ENCODE data around the gene WNT5A. TPM values are rescaled to one million over a fixed set of nuclear protein-coding genes. Genes with fewer than 3 reads are reported as not detected.

The WNT5A gene
- total and polyA plus RNA-seq, 2 of the 4 experiments (the other 2 are of a cell fraction): 224 to 231 TPM

DNA sequence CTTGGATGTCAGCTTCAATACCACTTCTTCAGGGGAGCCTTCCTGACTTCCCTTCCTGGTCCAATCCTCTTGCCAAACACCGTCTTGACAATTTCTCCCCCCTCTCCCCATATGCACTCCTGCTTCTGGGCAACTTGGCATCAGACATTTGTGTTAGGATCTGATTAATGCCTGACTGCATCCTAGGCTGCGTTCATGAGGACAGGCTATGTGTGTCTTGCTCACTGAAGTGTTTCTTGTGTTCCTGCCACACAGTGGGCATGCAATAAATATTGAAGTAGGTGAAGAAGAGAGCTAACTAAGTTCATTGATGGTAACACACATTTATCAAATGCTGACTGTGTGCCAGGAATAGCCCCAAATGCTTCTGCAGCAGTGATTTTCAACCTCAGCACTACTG lies 36.4 kb upstream of the WNT5A start:
- Histone ChIP-seq H2BK20ac (ENCODE audit: low read depth, low read length) (no peak overlapping the region), H3K23ac (ENCODE audit: low read depth, low read length) (no peak overlapping the region; the same call in 1 of the 2 replicates), H4K5ac (ENCODE audit: low read depth, low read length) (no peak overlapping the region), H3K4ac (ENCODE audit: low read depth, low read length) (no peak overlapping the region), H3K36me3 (ENCODE audit: control insufficient read depth, insufficient read depth, low read length) (no peaks in the 10 kb centered on the region), H3K4me3 (ENCODE audit: insufficient read depth, low read depth, low read length) (no peak overlapping the region), H4K91ac (ENCODE audit: insufficient read depth, low read depth, low read length) (0 out of 2 replicates have a peak overlapping the region, but pooled peaks have one; percentile 8), H2AFZ (replicated peaks; ENCODE audit: low read length, poor library complexity) (no peak overlapping the region), H3K27me3 (ENCODE audit: control insufficient read depth, insufficient read depth, low read length) (peaks cover 5% of the 10 kb centered on the region; the same call in 1 of the 2 replicates), H4K20me1 (ENCODE audit: insufficient read depth, low read length) (no peaks in the 10 kb centered on the region), H4K8ac (ENCODE audit: low read depth in 2 of 2, low read length in 2 of 2) (no peak overlapping the region), H3K56ac (ENCODE audit: extremely low read depth, insufficient read depth, low read length) (no peak overlapping the region), H3K18ac (ENCODE audit: low read depth, low read length) (no peak overlapping the region), H3K9ac (ENCODE audit: low read depth, low read length) (no peak overlapping the region), H2AK5ac (ENCODE audit: low read depth, low read length) (0 out of 2 replicates have a peak overlapping the region, but pooled peaks have one; percentile 44), H3K9me3 (ENCODE audit: control insufficient read depth, insufficient read depth, low read length) (no peaks in the 10 kb centered on the region), H2BK5ac (ENCODE audit: low read depth, low read length, poor library complexity, severe bottlenecking) (no peak overlapping the region), H2BK15ac (ENCODE audit: low read depth, low read length) (no peak overlapping the region), H3K4me2 (ENCODE audit: low read depth, low read length) (no peak overlapping the region), H2AK9ac (replicated peaks; ENCODE audit: low read depth, low read length, poor library complexity) (no peak overlapping the region), H3K79me1 (ENCODE audit: low read depth in 1 of 2, low read length in 2 of 2) (no peaks in the 10 kb centered on the region), H3K27ac (ENCODE audit: insufficient read depth, low read length) (no peak overlapping the region), H3K14ac (replicated peaks; ENCODE audit: low read depth, low read length) (no peak overlapping the region), H2BK120ac (ENCODE audit: low read depth, low read length) (no peak overlapping the region), H3K4me1 (ENCODE audit: control insufficient read depth, insufficient read depth, low read length) (peaks cover 15% of the 10 kb centered on the region), H3K9me1 (ENCODE audit: insufficient read depth, low read length) (peaks cover 11% of the 10 kb centered on the region; the same call in 1 of the 2 replicates)
- in situ Hi-C loops (cut with MboI; ENCODE audit: low sequenced_read_pairs) (no loop called here), dilution Hi-C loops (cut with HindIII; ENCODE audit: low sequenced_read_pairs, unreplicated experiment) (no loop called here), intact Hi-C loops (cut with micrococcal nuclease) (no loop called here)
- ChIA-PET CTCF (no interaction called here), POLR2A (ENCODE audit: unreplicated experiment) (no interaction called here)
- DNase-seq (no peak), ATAC-seq (ENCODE audit: low read depth) (no peak)
- TF ChIP-seq RAD21 (IDR thresholded peaks at IDR 0.05; ENCODE audit: low read length) (no peak), MAFK (IDR thresholded peaks at IDR 0.05; ENCODE audit: low read depth, low read length) (no peak)
- no TSS peak for BruUV-seq (replicated peaks)
- 100% methylated on average over 1 of the region's 2 CpGs; no CpG with 5 or more reads in 1 of the 2 experiments for WGBS, 2 experiments (ENCODE audit: extremely low coverage in 2 of 2, insufficient read length in 1 of 2)

Data from IMR-90 (cell line).